Rectal smooth muscle tissue (tissue), 1 donor: ENCODE results near the gene CPE.

Experiments
- H3K27ac ChIP-seq: one replicate; pipeline ENCODE4 v1.7.0; 2013; ENCODE audit warnings: low read depth, low read length, inconsistent platforms
- H3K27me3 ChIP-seq: one replicate; pipeline ENCODE4 v1.7.0; 2013; ENCODE audit warnings: low read length; ENCODE audit not compliant: control insufficient read depth, insufficient read depth
- H3K36me3 ChIP-seq: one replicate; pipeline ENCODE4 v1.7.0; 2013; ENCODE audit warnings: low read length; ENCODE audit not compliant: control insufficient read depth, insufficient read depth
- H3K4me1 ChIP-seq: one replicate; pipeline ENCODE4 v1.7.0; 2013; ENCODE audit warnings: low read length; ENCODE audit not compliant: control insufficient read depth, insufficient read depth
- H3K4me3 ChIP-seq: one replicate; pipeline ENCODE4 v1.7.0; 2013; ENCODE audit warnings: low read length
- H3K9ac ChIP-seq: one replicate; pipeline ENCODE4 v1.7.0; 2013; ENCODE audit warnings: low read length

Gene CPE

DNA sequence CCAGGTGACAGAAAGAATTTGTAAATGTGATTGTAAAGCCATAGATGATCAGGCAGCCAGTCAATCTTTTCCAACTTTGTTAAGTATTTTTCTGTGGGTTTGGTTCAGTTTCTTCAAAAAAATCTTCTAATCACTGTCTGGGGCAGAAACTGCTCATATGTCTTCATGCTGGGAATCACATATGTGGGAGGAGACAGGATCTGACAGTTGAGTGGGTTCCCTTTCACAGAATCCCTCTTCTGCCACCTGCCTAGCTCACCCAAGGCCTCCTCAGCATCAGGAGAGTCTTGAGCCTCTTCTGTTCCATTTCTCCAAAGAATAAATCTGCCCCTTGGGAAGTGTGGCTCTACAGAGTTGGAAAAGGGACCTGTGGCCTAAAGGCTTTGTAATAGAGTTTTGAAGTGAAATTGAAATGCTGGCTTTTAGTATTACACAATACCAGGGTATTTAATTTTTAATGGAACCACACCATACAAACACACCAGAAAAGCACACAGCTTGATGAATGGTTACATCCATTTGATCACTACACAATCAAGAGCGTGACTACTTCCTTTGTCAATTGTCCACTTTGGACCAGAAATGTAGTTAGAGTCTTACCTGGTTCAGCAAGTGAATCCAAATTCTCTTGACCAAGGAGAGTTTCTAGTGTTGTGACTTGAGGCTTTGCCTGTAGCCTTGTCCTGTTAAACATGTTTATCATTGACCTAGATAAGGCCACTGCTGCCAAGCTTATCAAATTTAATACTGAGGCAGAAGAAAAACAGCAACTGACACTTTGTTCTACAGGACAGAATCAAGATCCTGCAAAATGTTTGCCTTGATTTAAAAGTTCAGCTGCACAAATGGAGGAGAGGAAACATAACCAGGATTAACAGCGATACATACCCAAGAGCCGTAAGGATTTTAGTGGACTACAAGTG, 30.9 kb upstream of the CPE start:
- H3K36me3 ChIP-seq = no peaks in the 10 kb centered on the region
- no peak overlapping the region for H3K27ac ChIP-seq

GRCh38 chr4:165351359-165352130, 27.3 kb upstream of the CPE start:
- Histone ChIP-seq H3K36me3 (no peaks in the 10 kb centered on the region), H3K4me3 (no peak overlapping the region), H3K27ac (no peak overlapping the region)

More for the DNA sequence above, 30.9 kb upstream of the CPE start:
- no peaks in the 10 kb centered on the region for H3K4me1 ChIP-seq
- no peak overlapping the region for H3K4me3 ChIP-seq
- H3K27me3 ChIP-seq = no peaks in the 10 kb centered on the region
- no peak overlapping the region for H3K9ac ChIP-seq

DNA sequence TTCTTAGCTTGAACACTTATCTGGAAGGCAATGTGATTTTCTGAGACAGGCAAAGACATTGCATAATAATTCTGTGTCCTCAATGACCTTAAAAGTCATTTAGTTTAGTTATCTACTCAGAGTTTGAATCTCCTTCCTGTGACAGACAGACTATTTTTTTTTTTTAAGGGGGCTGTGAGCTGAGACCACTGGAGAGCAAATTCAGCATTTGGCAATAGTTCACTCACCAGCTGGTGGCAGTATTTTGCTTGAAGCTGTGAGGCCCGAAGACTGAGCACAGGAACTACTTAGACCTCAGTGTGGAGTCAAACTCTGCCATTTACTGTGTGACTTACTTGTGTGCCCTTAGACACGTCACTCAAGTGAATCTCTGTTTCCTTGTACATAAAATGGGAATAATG, 22.9 kb upstream of the CPE start:
- H3K36me3 ChIP-seq = no peaks in the 10 kb centered on the region
- no peaks in the 10 kb centered on the region for H3K4me1 ChIP-seq
- no peaks in the 10 kb centered on the region for H3K27me3 ChIP-seq
- H3K27ac ChIP-seq = no peak overlapping the region
- no peak overlapping the region for H3K4me3 ChIP-seq
- H3K9ac ChIP-seq = no peak overlapping the region

More at GRCh38 chr4:165351359-165352130, 27.3 kb upstream of the CPE start:
- no peak overlapping the region for H3K9ac ChIP-seq
- no peaks in the 10 kb centered on the region for H3K4me1 ChIP-seq
- H3K27me3 ChIP-seq = no peaks in the 10 kb centered on the region

DNA sequence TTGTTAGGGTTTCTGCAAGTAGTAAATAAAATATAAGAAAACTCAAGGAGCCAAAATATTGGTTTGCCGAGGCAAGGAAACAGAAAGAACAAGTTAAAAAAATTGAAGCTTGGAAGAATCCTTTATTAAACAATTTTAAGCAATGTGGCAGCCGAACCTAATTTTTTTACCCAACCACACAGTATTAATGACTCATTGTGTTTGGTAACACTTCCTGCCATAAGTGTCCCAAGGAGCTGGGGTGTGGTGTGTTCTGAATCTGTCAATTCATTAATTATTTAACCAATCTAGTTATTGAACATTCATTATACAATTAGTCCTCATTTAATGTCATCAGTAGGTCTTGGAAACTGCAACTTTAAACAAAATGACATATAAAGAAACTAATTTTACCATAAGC, 19.3 kb upstream of the CPE start:
- Histone ChIP-seq H3K4me3 (no peak overlapping the region), H3K27ac (no peak overlapping the region)

GRCh38 chr4:165360041-165360695, 18.6 kb upstream of the CPE start:
- H3K27ac ChIP-seq = no peak overlapping the region
- H3K4me1 ChIP-seq = peaks cover 5% of the 10 kb centered on the region
- H3K27me3 ChIP-seq = no peaks in the 10 kb centered on the region
- no peaks in the 10 kb centered on the region for H3K36me3 ChIP-seq
- no peak overlapping the region for H3K4me3 ChIP-seq
- H3K9ac ChIP-seq = no peak overlapping the region

More for the DNA sequence above, 19.3 kb upstream of the CPE start:
- Histone ChIP-seq H3K9ac (no peak overlapping the region), H3K4me1 (no peaks in the 10 kb centered on the region), H3K27me3 (no peaks in the 10 kb centered on the region), H3K36me3 (no peaks in the 10 kb centered on the region)

DNA sequence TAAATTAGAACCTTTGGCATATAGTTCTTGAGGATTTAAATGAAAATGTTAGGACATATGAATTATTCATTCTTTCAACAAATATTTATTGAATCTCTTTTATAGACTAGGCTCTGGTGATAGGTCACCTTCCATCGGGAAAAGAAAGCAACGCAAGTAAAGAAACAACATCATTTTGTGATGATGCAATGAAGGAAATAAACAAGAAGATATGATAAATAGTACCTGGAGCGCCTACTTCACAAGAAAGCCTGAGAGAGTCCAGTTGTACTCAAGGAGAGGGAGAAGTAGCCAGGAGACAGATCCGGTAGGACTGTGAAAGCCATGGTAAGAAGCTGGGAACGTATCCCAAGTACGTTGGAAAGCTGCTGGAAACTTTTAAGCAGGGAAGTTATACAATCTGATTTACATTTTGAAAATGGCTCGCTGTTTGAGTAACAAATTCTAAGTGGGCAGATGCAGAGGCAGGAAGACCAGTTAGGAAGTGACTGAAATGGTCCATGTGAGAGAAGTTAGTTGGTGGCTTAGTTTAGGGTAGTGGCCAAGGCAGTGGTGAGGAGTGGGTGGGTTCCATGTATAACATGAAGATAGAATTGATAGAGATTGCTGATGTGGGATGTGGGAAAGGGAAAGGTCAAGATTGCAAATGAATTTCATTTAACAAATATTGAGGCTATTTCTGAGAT, 17.7 kb upstream of the CPE start:
- Histone ChIP-seq H3K27me3 (no peaks in the 10 kb centered on the region), H3K4me3 (no peak overlapping the region), H3K9ac (no peak overlapping the region), H3K36me3 (no peaks in the 10 kb centered on the region), H3K4me1 (peaks cover 5% of the 10 kb centered on the region), H3K27ac (no peak overlapping the region)

DNA sequence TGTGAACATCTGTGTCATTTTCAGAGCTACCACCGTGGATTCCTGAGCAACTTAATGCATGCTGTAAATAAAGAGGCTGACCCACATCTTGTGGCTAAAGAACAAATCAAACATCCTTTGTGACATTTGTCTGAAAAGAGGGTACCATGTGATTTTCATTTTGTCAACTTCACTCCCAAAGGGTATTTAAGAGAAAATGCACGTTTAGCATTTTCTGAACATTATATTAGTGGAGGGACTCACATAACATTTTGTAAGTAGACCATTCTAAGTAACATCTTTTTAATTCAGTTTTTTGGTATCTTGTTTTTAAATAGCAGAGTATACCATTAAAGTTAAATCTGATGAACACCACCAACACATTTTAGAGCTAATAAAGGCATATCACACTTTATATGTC, 17.0 kb upstream of the CPE start:
- H3K27me3 ChIP-seq = no peaks in the 10 kb centered on the region
- H3K4me1 ChIP-seq = peaks cover 5% of the 10 kb centered on the region
- H3K9ac ChIP-seq = no peak overlapping the region
- H3K4me3 ChIP-seq = no peak overlapping the region
- H3K27ac ChIP-seq = no peak overlapping the region
- no peaks in the 10 kb centered on the region for H3K36me3 ChIP-seq

DNA sequence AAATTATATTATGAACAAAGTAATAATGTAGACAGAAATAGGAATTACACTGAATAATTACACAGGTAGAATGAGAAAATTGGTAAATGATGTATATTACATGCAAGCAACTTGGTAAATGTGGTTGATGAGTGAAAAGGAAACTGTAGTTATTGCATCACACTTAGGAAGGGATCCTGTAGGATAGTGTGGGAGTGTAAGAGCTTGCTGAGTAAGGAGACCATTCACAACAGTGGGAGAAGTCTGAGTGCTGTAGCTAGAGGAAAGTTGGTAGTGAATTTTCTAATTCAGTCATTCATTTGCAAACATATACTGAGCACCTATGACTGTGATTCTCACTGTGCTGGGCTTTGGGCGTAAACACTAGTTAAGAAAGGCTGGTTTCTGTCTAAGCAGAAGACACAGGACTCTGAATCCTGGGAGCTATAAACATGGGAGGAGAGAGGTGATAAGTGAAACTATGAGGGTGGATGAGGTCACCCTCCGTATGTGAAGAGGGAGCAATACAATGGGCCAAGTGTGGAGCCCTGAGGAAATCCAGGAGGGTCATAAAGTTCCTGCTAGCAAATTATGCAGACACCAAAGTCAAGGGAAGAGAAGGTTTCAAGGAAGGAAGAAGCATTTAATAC, 14.2 kb upstream of the CPE start:
- Histone ChIP-seq H3K4me3 (no peak overlapping the region), H3K9ac (no peak overlapping the region), H3K27me3 (no peaks in the 10 kb centered on the region), H3K4me1 (peaks cover 5% of the 10 kb centered on the region), H3K27ac (no peak overlapping the region), H3K36me3 (no peaks in the 10 kb centered on the region)

DNA sequence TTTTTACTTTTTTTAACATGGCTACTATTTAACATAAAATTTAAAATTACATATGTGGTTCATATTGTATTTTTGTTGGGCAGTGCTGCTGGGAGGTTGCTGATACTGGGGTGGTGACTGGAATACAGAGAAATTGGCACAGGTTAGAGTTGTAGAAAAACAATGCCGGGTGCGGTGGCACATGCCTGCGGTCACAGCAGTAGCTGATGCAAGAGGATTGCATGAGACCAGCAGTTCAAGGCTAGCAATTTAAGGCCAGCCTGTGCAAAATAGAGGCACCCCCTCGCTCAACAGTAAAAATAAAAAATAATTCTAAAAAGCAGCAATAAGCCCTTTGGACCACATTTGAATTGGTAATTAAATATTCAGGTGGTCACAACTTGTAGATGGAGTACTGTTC, 11.8 kb upstream of the CPE start:
- Histone ChIP-seq H3K36me3 (no peaks in the 10 kb centered on the region), H3K4me1 (peaks cover 5% of the 10 kb centered on the region), H3K27ac (no peak overlapping the region), H3K27me3 (no peaks in the 10 kb centered on the region), H3K4me3 (no peak overlapping the region), H3K9ac (no peak overlapping the region)

GRCh38 chr4:165368114-165368513, 10.7 kb upstream of the CPE start:
- Histone ChIP-seq H3K9ac (no peak overlapping the region), H3K4me1 (peaks cover 5% of the 10 kb centered on the region), H3K36me3 (no peaks in the 10 kb centered on the region), H3K27me3 (no peaks in the 10 kb centered on the region), H3K4me3 (no peak overlapping the region), H3K27ac (no peak overlapping the region)

DNA sequence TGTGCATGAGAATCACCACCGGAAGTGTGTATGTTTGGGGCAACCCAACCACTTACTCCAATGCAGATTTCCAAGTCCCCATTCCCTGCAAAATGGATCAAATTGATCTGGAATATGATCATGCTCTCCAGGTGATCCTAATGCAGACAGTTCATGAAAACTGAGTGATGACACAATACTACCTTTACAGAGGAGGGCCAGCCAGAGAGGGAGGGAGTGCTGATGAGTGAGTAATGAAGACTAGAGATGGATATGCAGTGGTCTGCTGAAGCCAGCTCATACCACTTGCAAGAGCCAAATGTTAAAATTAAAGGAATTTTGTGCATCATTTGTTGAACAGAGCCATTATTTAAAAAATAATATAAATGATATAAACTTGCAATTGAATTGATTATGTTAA, 10.2 kb upstream of the CPE start:
- no peaks in the 10 kb centered on the region for H3K36me3 ChIP-seq
- H3K9ac ChIP-seq = no peak overlapping the region
- H3K4me3 ChIP-seq = no peak overlapping the region
- H3K4me1 ChIP-seq = peaks cover 5% of the 10 kb centered on the region
- H3K27me3 ChIP-seq = no peaks in the 10 kb centered on the region
- H3K27ac ChIP-seq = no peak overlapping the region
